ENCODE results near the gene TSGA10IP. TPM values are rescaled to one million over a fixed set of nuclear protein-coding genes. Genes with fewer than 3 reads are reported as not detected.
A peak's percentile ranks its signal among the peaks of the same experiment; 100 is the strongest.

TSGA10IP gene
- polyA plus RNA-seq, 1 donor (not counting 4 experiments of a cell fraction or from before 2014, with no cell fraction given), result not detected

GRCh38 chr11:65972116-65972515, 26.8 kb downstream of the TSGA10IP start:
- no peak overlapping the region for H3K9ac ChIP-seq (ENCODE audit: control insufficient read depth, extremely low read depth, insufficient read depth, low read length)
- peaks cover 9% of the 10 kb centered on the region for H3K4me1 ChIP-seq (ENCODE audit: control insufficient read depth, extremely low read depth, insufficient read depth, low read length)
- no peaks in the 10 kb centered on the region for H3K27me3 ChIP-seq (ENCODE audit: control insufficient read depth, extremely low read depth, insufficient read depth, low read length)
- no peaks in the 10 kb centered on the region for H3K79me2 ChIP-seq (ENCODE audit: control insufficient read depth, insufficient read depth, low read length)
- dilution Hi-C loops (cut with MboI; ENCODE audit: extremely low pct_ligation_motif_present, low sequenced_read_pairs), result no loop called here
- H3K27ac ChIP-seq (ENCODE audit: control insufficient read depth, insufficient read depth, low read length), result no peak overlapping the region
- DNase-seq (ENCODE audit: low read depth, low spot score) (no peak), FAIRE-seq (no peak)
- no peak for TF ChIP-seq EZH2 (IDR thresholded peaks at IDR 0.05; ENCODE audit: low read length)
- TF ChIP-seq CTCF (optimal IDR thresholded peaks at IDR 0.05 in 1 of 3, IDR thresholded peaks at IDR 0.05 in 1 of 3, conservative IDR thresholded peaks at IDR 0.05 in 1 of 3; ENCODE audit: extremely low read depth in 1 of 3, insufficient read depth in 2 of 3, low read length in 3 of 3), result no peak
- H3K4me3 ChIP-seq (ENCODE audit: control insufficient read depth in 2 of 3, extremely low read depth in 1 of 3, insufficient read depth in 2 of 3, low read depth in 1 of 3, low read length in 3 of 3), result no peak overlapping the region
- H3K4me2 ChIP-seq (ENCODE audit: control insufficient read depth, extremely low read depth, insufficient read depth, low read depth, low read length), result no peak overlapping the region
- no peaks in the 10 kb centered on the region for H4K20me1 ChIP-seq (ENCODE audit: control insufficient read depth, extremely low read depth, insufficient read depth, low read length)
- H3K9me3 ChIP-seq (ENCODE audit: control insufficient read depth, low read depth, low read length), result no peaks in the 10 kb centered on the region
- H3K9me1 ChIP-seq (ENCODE audit: control insufficient read depth, extremely low read depth, insufficient read depth, low read length), result peaks cover 3% of the 10 kb centered on the region
- peaks cover 12 to 29% of the 10 kb centered on the region in 2 experiments for H3K36me3 ChIP-seq (ENCODE audit: control insufficient read depth in 2 of 2, extremely low read depth in 1 of 2, insufficient read depth in 2 of 2, low read length in 2 of 2)
- H2AFZ ChIP-seq (ENCODE audit: control insufficient read depth, low read length), result no peak overlapping the region

DNA sequence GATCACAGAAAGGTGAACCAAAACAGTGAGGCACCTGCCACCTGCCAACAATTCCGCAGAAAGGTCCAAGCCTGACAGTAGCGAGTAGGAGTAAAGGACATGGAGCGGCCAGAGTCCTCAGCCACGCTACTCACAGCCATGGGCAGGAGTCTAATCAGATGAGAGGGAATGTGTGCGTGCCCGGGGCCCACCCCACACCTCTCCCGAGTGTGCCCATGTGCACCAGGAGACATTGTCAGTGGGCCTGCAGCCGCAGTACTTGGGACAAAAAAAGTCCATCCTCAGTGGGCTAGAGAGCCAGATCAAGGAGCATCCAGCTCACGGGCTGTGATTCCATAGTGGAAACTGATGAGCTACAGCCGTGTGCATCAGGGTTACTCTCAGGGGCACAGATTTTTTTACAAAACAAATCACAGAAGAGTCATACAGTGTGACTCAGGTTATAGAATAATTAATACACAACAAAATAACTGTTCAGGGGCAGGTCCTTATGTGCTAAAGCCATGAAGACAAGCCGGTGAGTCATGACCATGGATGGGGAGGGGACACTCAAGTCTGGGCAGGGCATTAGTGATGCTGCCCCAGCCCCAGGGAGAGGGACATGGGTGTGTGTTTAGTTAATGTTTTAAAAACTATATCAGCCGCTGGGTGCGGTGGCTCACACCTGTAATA, 28.3 kb downstream of the TSGA10IP start:
- dilution Hi-C loops (cut with MboI; ENCODE audit: extremely low pct_ligation_motif_present, low sequenced_read_pairs), result no loop called here
- Histone ChIP-seq H4K20me1 (ENCODE audit: control insufficient read depth, extremely low read depth, insufficient read depth, low read length) (no peaks in the 10 kb centered on the region), H3K4me3 (ENCODE audit: control insufficient read depth in 2 of 3, extremely low read depth in 1 of 3, insufficient read depth in 2 of 3, low read depth in 1 of 3, low read length in 3 of 3) (no peak overlapping the region), H3K9me3 (ENCODE audit: control insufficient read depth, low read depth, low read length) (no peaks in the 10 kb centered on the region), H2AFZ (ENCODE audit: control insufficient read depth, low read length) (no peak overlapping the region), H3K27ac (ENCODE audit: control insufficient read depth, insufficient read depth, low read length) (peak overlapping the region; percentile 40), H3K4me1 (ENCODE audit: control insufficient read depth, extremely low read depth, insufficient read depth, low read length) (peaks cover 9% of the 10 kb centered on the region), H3K27me3 (ENCODE audit: control insufficient read depth, extremely low read depth, insufficient read depth, low read length) (no peaks in the 10 kb centered on the region), H3K4me2 (ENCODE audit: control insufficient read depth, extremely low read depth, insufficient read depth, low read depth, low read length) (peak overlapping the region; percentile 27), H3K9ac (ENCODE audit: control insufficient read depth, extremely low read depth, insufficient read depth, low read length) (no peak overlapping the region), H3K79me2 (ENCODE audit: control insufficient read depth, insufficient read depth, low read length) (no peaks in the 10 kb centered on the region), H3K36me3 (ENCODE audit: control insufficient read depth in 2 of 2, extremely low read depth in 1 of 2, insufficient read depth in 2 of 2, low read length in 2 of 2) (peaks cover 20 to 34% of the 10 kb centered on the region in 2 experiments), H3K9me1 (ENCODE audit: control insufficient read depth, extremely low read depth, insufficient read depth, low read length) (peaks cover 3% of the 10 kb centered on the region)
- FAIRE-seq (peak; percentile 67), DNase-seq (ENCODE audit: low read depth, low spot score) (peak; percentile 89)
- no peak for TF ChIP-seq EZH2 (IDR thresholded peaks at IDR 0.05; ENCODE audit: low read length)
- no peak for TF ChIP-seq CTCF (optimal IDR thresholded peaks at IDR 0.05 in 1 of 3, IDR thresholded peaks at IDR 0.05 in 1 of 3, conservative IDR thresholded peaks at IDR 0.05 in 1 of 3; ENCODE audit: extremely low read depth in 1 of 3, insufficient read depth in 2 of 3, low read length in 3 of 3)

All from keratinocyte (primary cell).